Endometrial microvascular endothelial cells (primary cell): ENCODE data around the gene ARL6IP4. TPM values are rescaled to one million over a fixed set of nuclear protein-coding genes. Genes with fewer than 3 reads are reported as not detected.
"Not testable (repeated sequence)": the region's sequence is repeated elsewhere in the genome, so short reads cannot be mapped to it uniquely, and the experiment has no call there.

Source experiments
- in situ Hi-C: cut with HindIII; loops from 2 replicates; pipeline ENCODE4 v1.10.0; 2017; ENCODE audit warnings: low sequenced_read_pairs, low pct_unique_long_range_greater_than_20kb; ENCODE audit errors: inconsistent ontology term
- total RNA-seq: library from RNA; depleted of rRNA; stranded (reverse); fragments of >200 nt; gene quantifications from one replicate; pipeline ENCODE4 v1.2.3, GENCODE V29; 2015; ENCODE audit errors: inconsistent ontology term

ARL6IP4 gene
- 258 TPM for total RNA-seq

DNA sequence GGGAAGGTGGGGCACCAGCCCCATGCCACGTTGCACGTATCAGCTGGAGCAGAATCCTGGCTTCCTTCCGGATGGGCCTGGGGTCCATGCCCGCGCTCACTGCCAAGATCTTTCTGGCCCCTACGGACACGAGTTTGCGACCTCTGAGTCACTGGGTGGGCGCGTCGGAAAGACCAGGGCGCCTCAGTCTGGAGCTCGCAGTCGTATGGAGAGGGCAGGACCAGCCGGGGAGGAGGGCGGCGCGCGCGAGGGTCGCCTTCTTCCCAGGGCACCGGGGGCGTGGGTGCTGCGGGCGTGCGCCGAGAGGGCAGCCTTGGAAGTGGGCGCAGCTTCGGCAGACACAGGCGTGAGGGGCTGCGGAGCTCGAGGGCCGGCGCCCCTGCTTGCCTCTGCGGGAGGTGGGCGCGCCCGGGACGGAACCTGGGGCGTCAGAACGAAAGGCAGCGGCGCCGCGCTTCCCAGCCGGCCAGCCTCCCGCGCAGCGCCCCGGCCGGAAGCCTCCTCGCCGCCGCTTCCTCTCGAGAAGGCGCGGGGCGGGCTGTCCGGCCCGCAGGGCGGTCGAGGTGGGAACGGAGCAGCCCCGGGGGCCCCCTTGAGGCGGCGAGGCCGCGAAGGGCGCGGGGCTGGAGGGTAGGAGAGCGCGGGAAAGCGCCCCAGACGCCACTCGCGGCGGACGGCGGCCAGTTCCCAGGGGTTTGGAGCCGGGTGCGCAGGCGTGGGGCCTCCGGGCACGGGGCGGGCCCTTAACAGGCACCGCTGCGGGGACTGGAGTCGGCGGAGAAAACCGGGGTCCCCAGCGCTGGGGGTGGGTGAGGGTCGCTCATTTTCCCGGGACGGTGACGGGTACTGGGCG lies at the start of gene ARL6IP4:
Gene ARL6IP4 (plus strand): TSS at position 499 of the 853 bp plus-strand sequence. CDS start 459 bp downstream, outside the sequence.
- in situ Hi-C loops, result no loop called here

DNA sequence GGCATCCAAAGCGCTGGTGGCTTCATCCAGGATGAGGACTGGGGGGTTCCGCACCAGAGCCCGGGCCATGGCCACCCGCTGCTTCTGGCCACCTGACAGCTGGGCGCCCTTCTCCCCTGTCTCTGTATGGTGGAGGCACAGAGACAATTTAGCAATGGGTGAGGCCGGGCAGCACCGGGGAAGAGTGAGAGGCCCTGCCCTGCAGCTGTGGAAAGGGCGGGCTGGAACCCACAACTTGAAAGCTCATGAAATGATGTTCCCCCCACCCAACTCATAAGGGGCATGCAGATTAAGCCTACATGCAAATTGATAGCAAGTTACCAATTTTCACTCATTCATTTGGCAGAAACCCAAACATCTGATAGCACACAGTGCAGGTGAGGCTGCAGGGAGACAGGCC lies 48.3 kb upstream of the ARL6IP4 start:
- in situ Hi-C loops, result no loop called here

DNA sequence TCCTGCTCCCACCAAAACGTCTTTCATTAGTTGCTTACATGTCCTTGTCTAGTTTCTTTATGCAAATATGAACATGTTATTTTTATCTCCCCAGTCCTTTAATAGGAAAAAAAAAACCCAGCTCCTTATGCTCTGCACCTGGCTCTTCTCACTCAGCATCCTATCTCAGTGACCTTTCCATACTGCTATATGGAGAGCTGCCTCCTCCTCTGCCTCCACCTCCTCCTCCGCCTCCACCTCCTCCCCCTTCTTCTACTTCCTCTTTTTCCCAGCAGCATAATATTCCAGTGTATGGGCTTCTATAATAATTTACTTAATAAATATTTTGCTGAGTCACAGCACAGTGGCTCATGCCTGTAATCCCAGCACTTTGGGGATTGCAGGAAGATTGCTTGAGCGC lies 45.8 kb upstream of the ARL6IP4 start:
- in situ Hi-C loops, result no loop called here

DNA sequence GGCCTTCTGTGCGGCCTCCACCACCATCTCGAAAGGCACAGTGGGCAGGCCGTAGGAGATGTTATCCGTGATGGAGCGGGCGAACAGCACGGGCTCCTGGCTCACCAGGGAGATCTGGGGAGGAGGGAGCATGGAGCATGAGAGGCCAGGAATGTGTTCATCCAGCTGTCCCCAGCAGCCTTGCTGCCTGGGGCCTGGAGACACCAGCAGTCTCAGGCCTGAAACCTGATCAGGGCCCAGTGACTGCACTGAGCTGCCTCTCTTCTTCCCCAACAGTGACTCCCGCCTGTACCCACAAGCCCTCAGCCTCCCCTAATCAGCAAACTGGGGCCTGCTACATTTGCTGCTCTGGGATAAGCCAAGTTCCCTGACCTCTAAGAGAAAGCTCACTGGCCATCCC lies 45.2 kb upstream of the ARL6IP4 start:
- in situ Hi-C loops, result no loop called here

DNA sequence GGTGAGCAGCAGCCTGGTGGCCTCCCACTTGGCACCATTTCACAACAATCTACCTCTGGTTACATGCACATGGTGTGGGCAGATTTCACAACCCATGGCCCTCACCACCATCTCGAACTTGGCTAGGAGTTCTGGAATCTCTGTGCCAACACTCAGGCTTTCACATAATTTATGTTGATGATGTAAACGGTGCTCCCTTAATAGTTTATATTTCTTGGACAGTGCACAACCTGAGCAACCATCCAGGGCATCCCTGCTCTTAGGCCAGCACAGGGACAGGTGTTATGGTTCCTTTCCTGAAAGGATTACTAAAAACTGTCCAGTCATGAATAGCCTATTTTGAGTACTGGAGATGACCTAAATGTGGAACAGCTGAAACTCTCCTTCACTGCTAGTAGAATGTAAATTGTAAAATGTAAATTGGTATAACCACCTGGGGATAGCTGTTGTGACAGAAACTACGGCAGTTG lies 42.8 kb upstream of the ARL6IP4 start:
- in situ Hi-C loops, result no loop called here

GRCh38 chr12:122939125-122939524 lies 41.4 kb upstream of the ARL6IP4 start:
- in situ Hi-C loops, result no loop called here

DNA sequence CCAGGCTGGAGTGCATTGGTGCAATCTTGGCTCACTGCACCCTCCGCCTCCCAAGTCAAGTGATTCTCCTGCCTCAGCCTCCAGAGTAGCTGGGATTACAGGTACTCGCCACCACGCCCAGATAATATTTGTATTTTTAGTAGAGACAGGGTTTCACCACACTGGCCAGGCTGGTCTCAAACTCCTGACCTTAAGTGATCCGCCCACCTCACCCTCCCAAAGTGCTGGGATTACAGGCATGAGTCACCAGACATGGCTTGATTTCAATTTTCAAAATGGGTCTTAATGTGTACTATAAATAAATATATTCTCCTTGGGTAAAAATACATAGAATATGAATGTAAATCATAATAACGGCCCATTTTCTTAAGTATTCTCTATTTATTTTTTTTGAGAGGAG lies 39.1 kb upstream of the ARL6IP4 start:
- in situ Hi-C loops, result not testable (repeated sequence)

- in situ Hi-C loops, result no loop called here
These were observed 37.8 kb upstream of the ARL6IP4 start for GRCh38 chr12:122942637-122943036.

- in situ Hi-C loops, result no loop called here
These were observed 37.3 kb upstream of the ARL6IP4 start for GRCh38 chr12:122943196-122943595.

GRCh38 chr12:122944605-122945592 lies 35.6 kb upstream of the ARL6IP4 start:
- in situ Hi-C loops, result no loop called here

GRCh38 chr12:122946690-122947341 lies 33.7 kb upstream of the ARL6IP4 start:
- in situ Hi-C loops, result no loop called here

- in situ Hi-C loops, result no loop called here
These were observed 33.1 kb upstream of the ARL6IP4 start for GRCh38 chr12:122947352-122947792.

DNA sequence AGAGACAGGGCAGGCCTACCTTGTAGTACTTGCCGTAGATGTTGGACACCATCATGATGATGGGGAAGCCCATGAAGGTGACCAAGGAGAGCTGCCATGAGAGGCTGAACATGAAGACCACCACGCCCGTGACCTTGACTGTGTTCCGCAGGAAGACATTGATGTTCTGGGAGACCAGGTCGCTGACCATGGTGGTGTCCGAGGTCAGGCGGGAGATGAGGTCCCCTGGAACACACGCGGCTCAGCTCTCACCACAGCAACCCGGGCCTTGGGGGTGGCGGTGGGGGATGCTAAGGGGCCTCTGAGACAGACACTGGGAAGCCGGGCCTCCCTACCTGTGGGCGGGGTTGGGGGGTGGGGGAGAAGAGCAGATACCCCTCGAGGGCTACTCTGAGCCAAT lies 31.9 kb upstream of the ARL6IP4 start:
- in situ Hi-C loops, result no loop called here

DNA sequence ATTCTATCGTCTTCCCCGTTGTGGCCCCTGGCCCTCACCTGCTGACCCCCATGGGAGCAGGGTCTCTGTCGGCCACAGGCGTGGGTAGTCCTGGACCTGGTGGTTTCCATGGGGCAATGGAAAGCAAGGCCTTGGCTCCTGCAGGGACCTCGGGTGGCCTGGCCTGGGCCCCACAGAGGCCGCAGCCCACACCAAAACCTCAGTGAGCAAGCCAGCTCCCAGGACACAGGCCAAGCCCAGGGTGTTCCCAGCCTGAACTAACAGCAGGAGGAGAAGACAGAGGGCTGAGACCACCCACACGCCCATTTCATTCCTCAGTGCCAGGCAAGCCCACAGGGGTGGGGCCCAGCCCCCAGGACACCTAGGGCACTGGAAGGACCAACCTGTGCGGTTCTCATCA lies 31.1 kb upstream of the ARL6IP4 start:
- in situ Hi-C loops, result no loop called here

GRCh38 chr12:122949816-122950675 lies 30.4 kb upstream of the ARL6IP4 start:
- in situ Hi-C loops, result no loop called here

DNA sequence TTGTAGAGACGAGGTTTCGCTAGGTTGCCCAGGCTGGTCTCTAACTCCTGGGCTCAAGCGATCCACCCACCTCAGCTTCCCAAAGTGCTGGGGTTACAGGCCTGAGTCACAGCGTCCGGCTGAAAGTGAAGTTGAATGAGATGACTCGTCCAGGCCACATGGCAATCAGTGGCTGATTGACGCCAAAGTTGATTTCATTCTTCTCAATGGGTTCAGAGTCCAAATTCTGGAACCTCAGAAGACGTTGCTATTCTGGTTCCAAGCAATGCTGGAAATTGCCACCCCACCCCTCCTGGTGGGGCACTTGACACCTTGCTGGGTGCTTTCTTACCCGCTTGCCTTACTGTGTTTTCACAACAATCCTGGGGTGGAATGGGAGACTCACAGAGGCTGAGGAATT lies 29.1 kb upstream of the ARL6IP4 start:
- in situ Hi-C loops, result no loop called here

GRCh38 chr12:122951979-122952892 lies 28.2 kb upstream of the ARL6IP4 start:
- in situ Hi-C loops, result no loop called here
